ENCODE data around the gene MPZ. TPM values are rescaled to one million over a fixed set of nuclear protein-coding genes. Genes with fewer than 3 reads are reported as not detected.

The MPZ gene
- total RNA-seq, 6 donors from 2014 or later: 1.5 to 6.9 (median 4.0) TPM

DNA sequence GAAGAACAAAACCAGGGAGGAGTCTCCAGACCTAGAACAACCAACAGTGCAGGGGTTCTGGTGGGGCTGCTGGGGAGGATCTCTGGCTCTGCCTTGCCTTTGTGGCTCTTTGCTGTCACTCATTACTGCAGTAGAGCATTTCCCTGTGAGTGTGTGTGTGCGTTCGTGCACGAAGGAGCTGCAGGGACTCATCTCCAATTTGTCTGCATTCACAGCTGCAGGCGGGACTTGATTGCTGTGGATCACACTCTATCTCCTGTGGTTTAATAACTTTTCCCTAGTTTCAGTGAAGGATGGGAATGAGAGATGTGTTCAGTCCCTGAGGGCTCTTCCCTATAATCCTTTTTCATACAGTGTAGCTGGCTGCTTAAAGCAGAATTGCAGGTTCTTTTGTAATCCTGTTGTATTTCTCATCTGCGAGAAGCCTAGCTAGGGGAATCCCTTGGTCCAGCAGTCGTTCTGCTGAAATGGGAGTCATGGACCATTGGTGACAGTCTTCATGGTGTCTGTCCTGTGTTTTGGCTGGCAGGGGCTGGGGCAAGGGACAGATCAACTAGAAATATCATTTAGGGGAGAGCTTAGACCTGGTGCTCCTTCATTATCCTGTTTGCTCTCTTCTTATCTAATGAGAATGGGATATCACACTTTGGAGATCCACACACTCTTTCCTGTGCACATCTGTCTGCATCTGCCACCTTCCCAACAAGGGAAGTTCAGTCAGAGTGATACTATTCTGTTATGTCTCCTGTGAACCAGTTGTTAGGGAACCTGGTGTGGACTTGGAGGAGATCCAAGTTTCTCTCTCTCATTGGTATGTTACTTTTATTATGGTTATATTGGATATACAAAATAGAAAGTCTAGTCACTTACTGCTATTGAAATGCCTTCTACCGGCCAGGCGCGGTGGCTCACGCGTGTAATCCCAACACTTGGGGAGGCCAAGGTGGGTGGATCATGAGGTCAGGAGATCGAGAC, 48.2 kb downstream of the MPZ start:
- 82 to 84% methylated on average over 12 of the region's 12 CpGs for WGBS, 2 donors
- Histone ChIP-seq H3K27ac (no peak overlapping the region), H3K9me3 (peaks cover 0 to 11% (median 9%) of the 10 kb centered on the region in 4 donors), H3K4me3 (no peak overlapping the region), H3K36me3 (no peaks in the 10 kb centered on the region), H3K27me3 (peaks cover 0 to 13% (median 3%) of the 10 kb centered on the region in 4 donors), H3K4me1 (peaks cover 5 to 19% (median 9%) of the 10 kb centered on the region in 4 donors)
- ATAC-seq (ENCODE audit: low FRiP score in 2 of 2) (no peak), DNase-seq (no peak)
- TF ChIP-seq, protein P1, sequence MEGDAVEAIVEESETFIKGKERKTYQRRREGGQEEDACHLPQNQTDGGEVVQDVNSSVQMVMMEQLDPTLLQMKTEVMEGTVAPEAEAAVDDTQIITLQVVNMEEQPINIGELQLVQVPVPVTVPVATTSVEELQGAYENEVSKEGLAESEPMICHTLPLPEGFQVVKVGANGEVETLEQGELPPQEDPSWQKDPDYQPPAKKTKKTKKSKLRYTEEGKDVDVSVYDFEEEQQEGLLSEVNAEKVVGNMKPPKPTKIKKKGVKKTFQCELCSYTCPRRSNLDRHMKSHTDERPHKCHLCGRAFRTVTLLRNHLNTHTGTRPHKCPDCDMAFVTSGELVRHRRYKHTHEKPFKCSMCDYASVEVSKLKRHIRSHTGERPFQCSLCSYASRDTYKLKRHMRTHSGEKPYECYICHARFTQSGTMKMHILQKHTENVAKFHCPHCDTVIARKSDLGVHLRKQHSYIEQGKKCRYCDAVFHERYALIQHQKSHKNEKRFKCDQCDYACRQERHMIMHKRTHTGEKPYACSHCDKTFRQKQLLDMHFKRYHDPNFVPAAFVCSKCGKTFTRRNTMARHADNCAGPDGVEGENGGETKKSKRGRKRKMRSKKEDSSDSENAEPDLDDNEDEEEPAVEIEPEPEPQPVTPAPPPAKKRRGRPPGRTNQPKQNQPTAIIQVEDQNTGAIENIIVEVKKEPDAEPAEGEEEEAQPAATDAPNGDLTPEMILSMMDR (IDR thresholded peaks at IDR 0.05): no peak
- no peak for TF ChIP-seq POLR2AphosphoS5 (IDR thresholded peaks at IDR 0.05)
- TF ChIP-seq EP300 (IDR thresholded peaks at IDR 0.05): no peak

DNA sequence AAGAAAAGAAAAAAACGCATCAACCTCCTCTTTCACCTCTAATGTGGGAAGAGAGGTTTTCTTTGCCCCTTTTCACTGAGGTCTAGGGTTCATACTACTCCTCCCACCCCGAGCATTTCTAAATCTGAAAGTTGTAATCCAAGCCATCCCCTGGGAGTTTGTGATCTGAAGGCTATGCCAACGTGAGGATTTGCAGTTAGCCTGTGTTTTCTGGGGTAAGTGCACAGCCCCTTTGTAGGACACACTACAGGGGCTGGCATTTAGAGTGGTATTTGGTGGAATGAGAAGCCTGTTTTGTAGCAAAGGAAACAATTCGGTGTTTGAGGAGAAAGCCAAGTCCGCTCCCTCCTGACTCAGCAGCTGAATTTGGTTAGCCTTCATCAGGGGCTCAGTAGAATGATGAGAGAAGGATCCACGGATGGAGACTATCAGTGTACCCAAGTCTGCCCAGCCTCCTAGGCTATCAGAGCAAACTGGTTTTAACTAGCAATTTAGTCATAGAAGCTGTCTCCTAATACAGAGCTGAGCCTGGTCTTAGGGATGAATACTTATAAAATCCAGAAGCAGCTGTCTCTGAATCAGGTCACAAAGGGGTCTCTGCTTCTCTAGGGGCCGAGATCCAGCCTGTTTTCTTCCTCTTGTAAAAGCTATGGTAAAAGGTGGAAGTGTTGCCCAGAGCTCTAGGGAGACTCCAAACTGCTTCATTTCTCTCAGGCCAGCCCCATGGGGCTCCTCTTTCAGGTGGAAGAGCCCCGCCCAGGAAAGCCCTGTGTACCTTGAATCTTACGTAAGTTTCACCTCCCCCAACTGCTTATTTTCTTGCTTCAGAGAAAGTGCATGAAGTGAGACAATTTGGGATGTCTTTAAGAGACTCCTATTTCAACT, 49.1 kb downstream of the MPZ start:
- WGBS, 2 donors: 48% methylated on average over 9 of the region's 9 CpGs
- Histone ChIP-seq H3K27ac (no peak overlapping the region), H3K9me3 (peaks cover 0 to 12% (median 9%) of the 10 kb centered on the region in 4 donors), H3K36me3 (no peaks in the 10 kb centered on the region), H3K4me3 (no peak overlapping the region), H3K27me3 (peaks cover 0 to 13% (median 3%) of the 10 kb centered on the region in 4 donors), H3K4me1 (peaks cover 5 to 19% (median 9%) of the 10 kb centered on the region in 4 donors)
- DNase-seq (peak in 1 of 2 donors; percentile 50), ATAC-seq (ENCODE audit: low FRiP score in 2 of 2) (no peak)
- no peak for TF ChIP-seq POLR2AphosphoS5 (IDR thresholded peaks at IDR 0.05)
- no peak for TF ChIP-seq POLR2A (IDR thresholded peaks at IDR 0.05)
- TF ChIP-seq EP300 (IDR thresholded peaks at IDR 0.05): no peak
- TF ChIP-seq, protein P1 (IDR thresholded peaks at IDR 0.05): no peak

DNA sequence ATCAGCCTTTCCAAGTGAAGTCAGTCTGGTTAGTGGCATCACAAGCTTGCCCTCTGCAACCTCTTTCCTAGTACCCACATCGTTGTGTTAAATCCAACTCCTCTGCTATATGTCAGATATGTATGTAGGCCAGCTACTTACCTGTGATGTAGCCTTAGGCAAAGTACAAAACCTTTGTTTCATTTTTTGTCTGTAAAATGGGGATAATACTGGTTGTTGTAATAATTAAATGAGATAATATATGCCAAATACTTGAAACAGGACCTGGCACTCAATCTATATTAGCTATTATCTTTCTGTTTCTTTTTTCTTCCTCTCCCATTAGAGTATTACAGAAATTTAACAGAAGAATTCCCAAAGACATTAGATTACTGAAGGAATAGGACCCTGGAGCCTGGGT, 50.0 kb downstream of the MPZ start:
- peaks cover 0 to 13% (median 3%) of the 10 kb centered on the region in 4 donors for H3K27me3 ChIP-seq

DNA sequence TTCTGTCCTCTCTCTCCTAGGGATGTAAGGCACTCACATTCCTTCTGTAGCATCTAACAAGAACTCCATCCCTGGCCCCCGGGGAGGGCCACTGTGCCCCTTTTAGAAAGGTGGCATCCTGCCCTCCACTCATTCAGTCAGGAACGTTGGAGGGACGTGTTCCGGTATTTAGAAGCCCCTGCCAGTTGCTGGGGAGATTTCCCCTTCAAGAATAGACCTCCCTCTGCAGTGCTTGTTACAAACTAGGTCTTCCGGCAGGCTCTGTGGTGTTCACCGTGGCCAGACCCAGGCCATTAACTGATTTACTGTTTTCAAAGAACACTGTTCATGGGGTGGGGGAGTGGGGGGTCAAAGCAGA, 50.4 kb downstream of the MPZ start:
- no peak overlapping the region for H3K27ac ChIP-seq
- peaks cover 0 to 12% (median 9%) of the 10 kb centered on the region in 4 donors for H3K9me3 ChIP-seq
- H3K36me3 ChIP-seq: no peaks in the 10 kb centered on the region
- H3K4me3 ChIP-seq: peak overlapping the region in 3 of 4 donors; percentile 44 to 59 (median 44)
- WGBS, 2 donors: 41 to 42% methylated on average over 6 of the region's 6 CpGs
- no peak for DNase-seq
- H3K27me3 ChIP-seq: peaks cover 0 to 13% (median 3%) of the 10 kb centered on the region in 4 donors
- peaks cover 5 to 19% (median 9%) of the 10 kb centered on the region in 4 donors for H3K4me1 ChIP-seq
- ATAC-seq (ENCODE audit: low FRiP score in 2 of 2): no peak
- no peak for TF ChIP-seq EP300 (IDR thresholded peaks at IDR 0.05)
- TF ChIP-seq POLR2A (IDR thresholded peaks at IDR 0.05): no peak
- TF ChIP-seq, protein P1 (IDR thresholded peaks at IDR 0.05): no peak
- TF ChIP-seq POLR2AphosphoS5 (IDR thresholded peaks at IDR 0.05): no peak

More for the DNA sequence above, 50.0 kb downstream of the MPZ start:
- H3K4me1 ChIP-seq: peaks cover 5 to 19% (median 9%) of the 10 kb centered on the region in 4 donors
- no peak overlapping the region for H3K4me3 ChIP-seq
- ATAC-seq (ENCODE audit: low FRiP score in 2 of 2): no peak
- H3K36me3 ChIP-seq: no peaks in the 10 kb centered on the region
- peaks cover 0 to 12% (median 9%) of the 10 kb centered on the region in 4 donors for H3K9me3 ChIP-seq
- no peak for DNase-seq
- 60 to 74% methylated on average over 1 of the region's 1 CpG for WGBS, 2 donors
- no peak overlapping the region for H3K27ac ChIP-seq
- TF ChIP-seq, protein P1 (IDR thresholded peaks at IDR 0.05): no peak
- no peak for TF ChIP-seq EP300 (IDR thresholded peaks at IDR 0.05)
- no peak for TF ChIP-seq POLR2AphosphoS5 (IDR thresholded peaks at IDR 0.05)
- TF ChIP-seq POLR2A (IDR thresholded peaks at IDR 0.05): no peak

All from upper lobe of left lung (tissue), 6 donors.